Lung (tissue), 16 donors: Measurements from ENCODE around the gene SPINK8. TPM values are rescaled to one million over a fixed set of nuclear protein-coding genes. Genes with fewer than 3 reads are reported as not detected.
"Not testable (repeated sequence)": the region's sequence is repeated elsewhere in the genome, so short reads cannot be mapped to it uniquely, and the experiment has no call there.

Experiments
- ATAC-seq: fragments of 200-7000 bp; cut with Tn5 transposase; one replicate; pipeline ENCODE4 v1.9.1; 2020; ENCODE audit warnings: moderate number of reproducible peaks; ENCODE audit not compliant: insufficient read depth, low FRiP score
- DNase-seq, 3 donors: peaks; one replicate each; pipeline ENCODE4 v3.0.0-alpha.2; 2013 to 2017
- H3K27ac ChIP-seq, 2 donors: one replicate each; pipeline ENCODE4 v1.5.1; 2013; ENCODE audit warnings: mild to moderate bottlenecking in 2 of 2, moderate library complexity in 2 of 2, control low read depth in 1 of 2, inconsistent platforms in 1 of 2, low read depth in 1 of 2, low read length in 1 of 2
- H3K27me3 ChIP-seq, 3 donors: one replicate each; pipeline ENCODE4 v1.5.1; 2013; ENCODE audit warnings: low read length in 2 of 3; ENCODE audit not compliant: control insufficient read depth in 3 of 3, insufficient read depth in 3 of 3
- H3K36me3 ChIP-seq, 4 donors: one replicate each; pipeline ENCODE4 v1.5.1; 2013; ENCODE audit warnings: low read length in 4 of 4, mild to moderate bottlenecking in 1 of 4, moderate library complexity in 1 of 4; ENCODE audit not compliant: control insufficient read depth in 4 of 4, insufficient read depth in 4 of 4
- H3K4me1 ChIP-seq, 5 donors: one replicate each; pipeline ENCODE4 v1.5.1; 2013; ENCODE audit warnings: low read length in 5 of 5, mild to moderate bottlenecking in 2 of 5, moderate library complexity in 1 of 5; ENCODE audit not compliant: control insufficient read depth in 5 of 5, insufficient read depth in 5 of 5
- H3K4me3 ChIP-seq: one replicate; pipeline ENCODE4 v1.5.1; 2013; ENCODE audit warnings: mild to moderate bottlenecking, control low read depth, moderate library complexity
- H3K9ac ChIP-seq, 2 donors: one replicate each; pipeline ENCODE4 v1.5.1; 2013; ENCODE audit warnings: low read length in 2 of 2, control low read depth in 1 of 2; ENCODE audit not compliant: insufficient read depth in 1 of 2
- H3K9me3 ChIP-seq, 4 donors: one replicate each; pipeline ENCODE4 v1.5.1; 2013; ENCODE audit warnings: low read length in 3 of 4, mild to moderate bottlenecking in 1 of 4, moderate library complexity in 1 of 4; ENCODE audit not compliant: control insufficient read depth in 4 of 4, insufficient read depth in 3 of 4
- WGBS, 2 donors: extraction: QIAGEN DNeasy Blood & Tissue Kit; methylation state at CpG; one replicate each; pipeline ENCODE4 v1.1.7; 2013; 5-methylcytosine and 5-hydroxymethylcytosine counted together
- long read RNA-seq, 5 donors: transcript quantifications; one replicate each; lab custom pipeline, GENCODE V29; 2026
- polyA plus RNA-seq, 2 donors: library from polyadenylated mRNA; stranded (reverse); fragments of 200-250 nt; gene quantifications; one replicate each; pipeline ENCODE4 v1.2.1, GENCODE V29; 2013
- total RNA-seq, 2 donors: library from RNA; depleted of rRNA in 1 of 2; stranded (reverse); fragments of >200 nt in 1 of 2; gene quantifications; one replicate each; pipeline ENCODE4 v1.2.1, GENCODE V29; 2014 to 2021
- TF ChIP-seq, protein P1 (sequence below): IDR thresholded peaks from 2 replicates; pipeline ENCODE4 v1.5.1; 2012; ENCODE audit warnings: mild to moderate bottlenecking; ENCODE audit errors: control extremely low read depth, extremely low read depth
- donor health status: control.
- donor health status: control.
- donor health status: Bipolar disorder and iron deficiency.
- donor health status: healthy.
- donor health status: DM: yes; HTN: yes; CAD: no.

Gene SPINK8
- total RNA-seq (not detected), polyA plus RNA-seq (not detected)
- long read RNA-seq, donor 1 = 0 reads
- long read RNA-seq, donor 2 = 0 reads
- long read RNA-seq, donor 3 = 0 reads
- long read RNA-seq, donor 4 = 0 reads
- long read RNA-seq, donor 5 = 0 reads

DNA sequence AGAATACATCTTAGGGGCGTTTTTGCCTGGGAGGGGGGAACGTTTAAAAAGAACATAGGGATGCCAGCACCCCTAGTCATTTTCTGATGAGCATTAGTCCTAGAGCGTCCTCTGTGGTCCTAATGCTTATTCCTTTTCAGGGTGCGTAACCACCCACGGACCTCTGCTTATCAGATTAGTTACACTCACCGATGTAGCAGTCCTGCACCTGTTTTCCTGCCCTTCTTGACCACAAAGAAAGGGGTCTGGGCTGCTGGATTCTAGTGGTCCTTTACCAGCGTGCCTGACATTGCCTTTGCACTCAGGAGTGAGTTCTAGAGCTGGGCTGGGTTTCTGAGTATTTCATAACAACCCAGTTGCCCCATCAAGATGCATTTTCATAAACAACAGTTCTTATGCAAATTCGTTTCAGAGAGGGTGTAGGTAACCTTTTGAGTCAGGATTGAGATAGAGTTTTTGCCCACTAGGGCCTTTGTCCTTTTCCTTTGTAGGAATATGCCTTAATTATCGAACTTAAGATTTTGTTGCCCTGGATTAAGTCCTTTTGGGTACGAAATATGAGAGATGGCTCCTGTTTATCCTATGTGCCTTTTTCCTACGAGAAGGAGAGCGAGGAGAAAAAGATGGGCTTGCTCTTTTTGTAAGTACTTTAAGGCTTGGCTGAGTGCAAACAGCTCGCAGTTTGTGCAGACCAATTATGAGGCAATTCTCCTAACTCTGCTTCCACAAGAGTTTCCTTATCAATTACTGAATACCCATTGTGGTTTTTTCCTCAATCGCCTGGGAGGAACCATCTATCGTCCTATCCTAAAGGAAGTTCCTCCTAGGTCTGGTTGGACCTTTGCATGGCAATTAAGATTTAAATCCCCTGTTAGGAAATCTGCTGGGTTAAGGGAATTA, at the start of gene SPINK8:
Gene SPINK8, minus strand, starts transcription at position 316 of the 900 bp plus-strand sequence. CDS start 5,320 bp downstream, outside the sequence.
- not testable (repeated sequence) for H3K4me1 ChIP-seq, ATAC-seq, H3K27me3 ChIP-seq, H3K36me3 ChIP-seq, H3K27ac ChIP-seq, H3K9me3 ChIP-seq, H3K9ac ChIP-seq, DNase-seq, H3K4me3 ChIP-seq
- 42 to 56% methylated on average over 15 of the region's 15 CpGs for WGBS, 2 donors

DNA sequence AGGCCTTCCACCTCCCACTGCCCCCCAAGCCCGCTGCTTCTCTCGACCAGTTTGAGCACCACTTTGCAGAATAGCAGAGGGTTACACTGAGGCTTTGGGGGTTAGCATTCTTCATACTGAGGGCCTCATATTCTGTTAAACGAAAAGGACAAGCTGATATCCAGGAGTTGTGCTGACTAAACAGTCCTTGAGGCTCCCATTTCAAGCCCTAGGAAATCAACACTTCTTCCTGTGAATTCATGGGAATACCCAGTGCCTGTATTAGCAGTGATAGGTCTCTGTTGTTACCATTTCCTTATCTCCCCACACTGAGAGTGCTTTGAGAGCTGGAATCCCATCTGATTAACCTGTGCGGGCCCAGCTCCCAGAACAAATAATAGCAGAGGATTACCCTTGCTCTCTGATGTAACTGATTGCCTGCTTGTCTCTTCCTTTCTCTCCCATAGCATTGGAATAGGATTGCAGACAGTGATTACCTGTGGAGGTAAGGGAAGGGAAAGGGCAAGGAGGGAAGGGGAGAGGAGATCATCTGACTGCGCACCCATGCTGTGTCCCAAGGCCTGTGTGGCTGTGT, 39.5 kb upstream of the SPINK8 start:
- Histone ChIP-seq H3K9me3 (no peaks in the 10 kb centered on the region), H3K9ac (no peak overlapping the region), H3K27ac (no peak overlapping the region), H3K27me3 (no peaks in the 10 kb centered on the region), H3K36me3 (no peaks in the 10 kb centered on the region), H3K4me1 (no peaks in the 10 kb centered on the region), H3K4me3 (no peak overlapping the region)
- WGBS, 2 donors = 72 to 88% methylated on average over 5 of the region's 5 CpGs
- TF ChIP-seq, protein P1, sequence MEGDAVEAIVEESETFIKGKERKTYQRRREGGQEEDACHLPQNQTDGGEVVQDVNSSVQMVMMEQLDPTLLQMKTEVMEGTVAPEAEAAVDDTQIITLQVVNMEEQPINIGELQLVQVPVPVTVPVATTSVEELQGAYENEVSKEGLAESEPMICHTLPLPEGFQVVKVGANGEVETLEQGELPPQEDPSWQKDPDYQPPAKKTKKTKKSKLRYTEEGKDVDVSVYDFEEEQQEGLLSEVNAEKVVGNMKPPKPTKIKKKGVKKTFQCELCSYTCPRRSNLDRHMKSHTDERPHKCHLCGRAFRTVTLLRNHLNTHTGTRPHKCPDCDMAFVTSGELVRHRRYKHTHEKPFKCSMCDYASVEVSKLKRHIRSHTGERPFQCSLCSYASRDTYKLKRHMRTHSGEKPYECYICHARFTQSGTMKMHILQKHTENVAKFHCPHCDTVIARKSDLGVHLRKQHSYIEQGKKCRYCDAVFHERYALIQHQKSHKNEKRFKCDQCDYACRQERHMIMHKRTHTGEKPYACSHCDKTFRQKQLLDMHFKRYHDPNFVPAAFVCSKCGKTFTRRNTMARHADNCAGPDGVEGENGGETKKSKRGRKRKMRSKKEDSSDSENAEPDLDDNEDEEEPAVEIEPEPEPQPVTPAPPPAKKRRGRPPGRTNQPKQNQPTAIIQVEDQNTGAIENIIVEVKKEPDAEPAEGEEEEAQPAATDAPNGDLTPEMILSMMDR = no peak
- DNase-seq (no peak), ATAC-seq (no peak)

GRCh38 chr3:48372377-48372770, 38.9 kb upstream of the SPINK8 start:
- peaks cover 0 to 3% (median 0%) of the 10 kb centered on the region in 5 donors for H3K4me1 ChIP-seq
- no peak overlapping the region for H3K27ac ChIP-seq
- no peaks in the 10 kb centered on the region for H3K9me3 ChIP-seq
- no peaks in the 10 kb centered on the region for H3K27me3 ChIP-seq
- H3K9ac ChIP-seq = no peak overlapping the region
- WGBS, 2 donors = 82 to 85% methylated on average over 7 of the region's 7 CpGs
- H3K36me3 ChIP-seq = no peaks in the 10 kb centered on the region
- ATAC-seq (no peak), DNase-seq (no peak)
- TF ChIP-seq, protein P1 = no peak
- H3K4me3 ChIP-seq = no peak overlapping the region
